ENCODE measurements around the gene SUGP1.
A peak's percentile ranks its signal among the peaks of the same experiment; 100 is the strongest.

Gene SUGP1

DNA sequence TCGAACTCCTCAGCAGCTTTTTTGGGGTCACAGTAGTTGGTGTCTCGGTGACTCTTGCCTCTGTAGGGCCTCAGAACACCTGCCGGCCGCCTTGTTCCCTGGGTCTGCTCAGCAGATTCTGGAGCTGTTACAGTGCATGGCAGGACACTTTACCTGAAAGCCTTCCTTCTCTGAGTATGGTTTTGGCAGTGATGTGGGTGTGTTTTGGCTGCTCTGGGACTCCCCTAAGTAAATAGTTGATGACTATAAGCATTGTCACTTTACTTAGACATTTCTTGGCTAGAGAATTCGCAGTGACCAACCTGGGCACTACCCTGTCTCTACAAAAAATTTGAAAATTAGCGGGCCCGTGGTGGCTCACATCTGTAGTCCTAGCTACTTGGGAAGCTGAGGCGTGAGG lies 7.4 kb upstream of the SUGP1 start:
- no peak overlapping the region for H3K27ac ChIP-seq
- no peak for TF ChIP-seq CTCF (conservative IDR thresholded peaks at IDR 0.05)

DNA sequence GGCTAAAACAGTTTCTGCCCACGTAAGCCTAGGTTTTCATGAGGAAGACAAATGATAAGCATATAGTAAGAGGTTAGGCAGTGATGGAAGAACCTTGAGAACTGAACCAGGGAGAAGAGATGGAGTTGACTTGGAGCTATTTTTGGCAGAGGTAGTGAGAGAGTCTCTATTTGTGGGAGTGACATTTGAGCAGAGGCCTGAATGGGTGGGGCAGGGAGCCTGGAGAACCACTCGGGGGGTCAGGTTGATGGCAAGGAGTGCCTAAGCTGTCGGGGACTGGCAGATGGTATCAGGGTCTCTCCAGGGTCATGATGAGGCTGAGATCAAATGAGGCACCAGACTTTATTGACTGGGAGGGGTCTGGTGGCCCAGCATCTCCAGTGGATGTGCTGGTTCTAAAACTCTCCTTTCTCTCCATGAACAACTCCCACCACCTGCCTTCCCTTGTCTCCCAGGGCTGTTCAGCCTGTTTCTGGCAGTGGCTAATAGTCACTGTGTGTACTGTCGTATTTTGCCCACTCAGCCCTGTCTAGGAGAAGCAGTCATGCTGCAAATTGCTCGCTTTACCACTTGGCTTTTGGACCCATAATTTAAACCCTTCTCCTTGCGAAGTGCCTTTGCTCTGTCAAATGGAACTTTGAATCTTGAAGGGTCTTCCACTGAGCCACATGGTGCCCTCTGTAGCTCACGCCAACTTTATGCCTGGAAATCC lies 3.9 kb upstream of the SUGP1 start:
- TF ChIP-seq CTCF (conservative IDR thresholded peaks at IDR 0.05) = no peak
- no peak overlapping the region for H3K27ac ChIP-seq

DNA sequence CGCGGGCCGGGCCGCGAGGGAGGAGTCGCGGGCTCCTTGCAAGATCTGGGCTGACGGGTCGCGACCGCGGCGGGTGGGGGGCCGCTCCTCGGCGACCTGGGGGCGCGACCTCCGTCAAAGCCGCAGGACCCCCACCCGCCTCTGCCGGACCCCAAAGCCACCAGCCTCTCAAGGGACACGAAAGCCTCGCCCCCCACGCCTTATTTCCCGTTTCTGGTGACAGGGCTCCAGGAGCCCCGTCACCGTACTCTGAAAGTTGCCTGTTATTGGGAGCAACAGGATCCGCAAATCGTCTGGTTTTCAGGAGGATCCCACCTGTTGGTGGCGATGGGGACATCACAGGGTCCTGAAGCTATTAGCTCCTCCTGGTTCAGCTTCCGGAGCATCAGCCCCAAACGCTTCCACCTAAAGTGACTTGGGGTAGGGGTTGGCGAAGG lies 850 bp upstream of the SUGP1 start:
- no peak for TF ChIP-seq CTCF (conservative IDR thresholded peaks at IDR 0.05)
- H3K27ac ChIP-seq = peak overlapping the region; percentile 90

GRCh38 chr19:19319732-19320360 lies 463 bp downstream of the SUGP1 start:
- H3K27ac ChIP-seq = peak overlapping the region; percentile 90
- no peak for TF ChIP-seq CTCF (conservative IDR thresholded peaks at IDR 0.05)

DNA sequence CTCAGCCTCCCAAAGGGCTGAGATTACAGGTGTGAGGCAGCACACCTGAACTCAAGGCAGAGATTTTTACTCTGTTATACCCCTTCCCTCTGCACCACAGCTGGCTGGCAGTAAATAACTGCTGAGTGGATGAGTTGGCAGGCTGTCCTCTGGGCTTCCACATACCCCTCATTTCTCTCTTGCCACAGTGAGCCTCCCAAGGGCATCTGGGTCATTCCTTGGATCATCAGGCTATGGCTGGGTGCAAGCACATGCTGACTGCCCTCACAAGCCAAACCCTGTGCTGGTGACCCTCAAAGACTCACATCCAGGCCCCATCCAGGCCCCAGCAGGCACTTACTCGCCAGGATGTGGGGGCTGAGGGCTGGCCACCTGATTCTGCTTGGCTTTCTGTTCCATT lies 4.2 kb downstream of the SUGP1 start:
- no peak overlapping the region for H3K27ac ChIP-seq
- TF ChIP-seq CTCF (conservative IDR thresholded peaks at IDR 0.05) = no peak

DNA sequence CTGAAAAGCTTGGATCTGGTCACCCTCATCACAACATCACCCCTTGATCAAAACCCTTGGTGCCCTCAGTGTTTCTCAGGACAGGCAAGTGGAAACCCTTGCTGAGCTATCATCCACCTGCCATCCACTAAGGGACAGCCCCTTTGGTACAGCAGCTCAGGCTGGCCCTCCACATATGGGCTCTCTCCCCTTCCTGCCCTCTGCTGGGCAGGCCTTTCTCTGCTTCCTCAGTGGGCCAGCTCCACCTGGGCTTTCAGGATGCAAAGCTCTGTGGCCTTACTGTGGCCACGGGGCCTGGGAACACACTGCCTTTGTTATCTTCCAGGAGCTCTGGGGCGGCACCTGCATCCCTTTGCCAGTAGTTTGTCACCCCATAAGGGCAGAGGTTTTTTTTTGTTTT lies 4.9 kb downstream of the SUGP1 start:
- TF ChIP-seq CTCF (conservative IDR thresholded peaks at IDR 0.05) = no peak
- H3K27ac ChIP-seq = no peak overlapping the region

- no peak for TF ChIP-seq CTCF (conservative IDR thresholded peaks at IDR 0.05)
Observed at GRCh38 chr19:19308373-19308772, 11.9 kb downstream of the SUGP1 start.

More at GRCh38 chr19:19308373-19308772, 11.9 kb downstream of the SUGP1 start:
- no peak overlapping the region for H3K27ac ChIP-seq
